ENCODE results near the gene ANTKMT.
"Not testable (repeated sequence)": the region's sequence is repeated elsewhere in the genome, so short reads cannot be mapped to it uniquely, and the experiment has no call there.

ANTKMT gene

DNA sequence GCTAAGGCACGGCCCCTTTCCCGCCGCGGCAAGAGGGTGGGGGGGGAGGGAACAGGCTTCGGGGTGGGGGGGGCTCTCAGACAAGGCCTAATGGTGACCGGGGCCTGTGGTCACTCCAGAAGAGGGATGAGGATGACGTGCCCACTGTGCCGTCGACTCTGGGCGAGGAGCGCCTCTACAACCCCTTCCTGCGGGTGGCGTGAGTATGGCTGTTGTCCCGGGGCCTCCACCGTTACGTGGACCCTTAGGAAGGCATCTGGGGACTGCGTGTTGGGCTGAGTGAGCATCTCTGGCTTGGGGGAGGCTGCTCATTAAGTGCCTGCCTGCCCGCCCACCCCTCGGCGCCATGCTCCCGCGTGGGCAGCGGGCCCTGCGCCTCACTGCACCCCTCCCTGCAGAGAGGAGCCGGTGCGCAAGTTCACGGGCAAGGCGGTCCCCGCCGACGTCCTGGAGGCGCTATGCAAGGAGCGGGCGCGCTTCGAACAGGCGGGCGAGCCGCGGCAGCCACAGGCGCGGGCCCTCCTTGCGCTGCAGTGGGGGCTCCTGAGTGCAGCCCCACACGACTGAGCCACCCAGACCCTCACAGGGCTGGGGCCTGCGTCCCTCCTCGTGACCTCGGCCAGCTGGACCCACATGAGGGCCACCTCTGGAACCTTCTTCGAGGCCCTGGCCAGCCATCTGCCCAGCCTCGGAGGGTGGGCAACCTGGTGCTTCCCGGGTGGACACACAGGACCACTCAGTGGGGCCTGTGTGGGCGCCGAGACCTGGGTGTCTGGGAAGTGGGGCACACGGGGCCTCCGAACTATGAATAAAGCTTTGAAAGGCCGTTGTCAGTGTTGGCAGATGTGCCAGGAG is 8.2 kb downstream of the ANTKMT start:
- no peak for DNase-seq

DNA sequence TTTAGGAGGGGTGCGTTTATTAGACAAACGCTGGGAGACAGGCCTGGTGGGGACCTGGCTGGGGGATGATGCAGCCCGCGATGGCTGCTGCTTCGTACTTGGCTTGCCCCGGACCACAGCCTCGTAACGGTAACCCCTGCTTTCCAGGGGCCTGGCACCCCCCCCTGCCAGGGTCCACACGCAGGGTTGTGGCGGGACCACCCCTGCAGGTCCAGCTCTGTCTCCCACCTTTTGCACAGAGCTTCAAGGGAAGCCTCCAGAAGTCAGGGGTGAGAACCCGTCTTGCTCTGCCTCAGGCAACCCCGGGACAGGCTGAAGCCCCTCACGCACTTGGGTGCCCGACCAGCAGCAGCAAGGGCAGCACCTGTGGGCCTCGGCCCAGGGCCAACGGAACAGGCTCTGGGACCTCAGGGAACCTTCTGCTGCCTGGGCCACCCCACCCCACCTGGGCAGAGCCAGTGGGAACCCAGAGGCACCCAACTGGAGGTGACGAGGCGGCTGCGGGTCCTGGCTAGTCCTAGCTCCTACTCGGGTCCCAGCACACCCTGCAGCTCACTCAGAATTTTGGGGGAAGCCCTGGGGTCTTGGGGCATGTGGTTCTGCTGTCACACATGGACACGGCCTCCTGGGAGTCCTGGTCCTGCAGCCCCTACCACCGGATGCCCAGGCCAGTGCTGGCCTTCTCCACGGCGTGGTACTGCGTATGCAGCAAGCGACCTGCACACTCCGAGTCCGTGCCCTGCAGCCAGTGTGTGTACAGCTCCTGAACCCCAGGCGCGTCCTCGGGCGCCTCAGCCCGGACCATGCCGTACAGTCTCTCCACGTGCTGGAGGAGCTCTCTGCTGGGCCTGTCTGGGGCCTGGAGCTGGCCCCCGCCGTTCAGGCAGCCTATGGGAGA is 9.1 kb downstream of the ANTKMT start:
- no peak for DNase-seq

DNA sequence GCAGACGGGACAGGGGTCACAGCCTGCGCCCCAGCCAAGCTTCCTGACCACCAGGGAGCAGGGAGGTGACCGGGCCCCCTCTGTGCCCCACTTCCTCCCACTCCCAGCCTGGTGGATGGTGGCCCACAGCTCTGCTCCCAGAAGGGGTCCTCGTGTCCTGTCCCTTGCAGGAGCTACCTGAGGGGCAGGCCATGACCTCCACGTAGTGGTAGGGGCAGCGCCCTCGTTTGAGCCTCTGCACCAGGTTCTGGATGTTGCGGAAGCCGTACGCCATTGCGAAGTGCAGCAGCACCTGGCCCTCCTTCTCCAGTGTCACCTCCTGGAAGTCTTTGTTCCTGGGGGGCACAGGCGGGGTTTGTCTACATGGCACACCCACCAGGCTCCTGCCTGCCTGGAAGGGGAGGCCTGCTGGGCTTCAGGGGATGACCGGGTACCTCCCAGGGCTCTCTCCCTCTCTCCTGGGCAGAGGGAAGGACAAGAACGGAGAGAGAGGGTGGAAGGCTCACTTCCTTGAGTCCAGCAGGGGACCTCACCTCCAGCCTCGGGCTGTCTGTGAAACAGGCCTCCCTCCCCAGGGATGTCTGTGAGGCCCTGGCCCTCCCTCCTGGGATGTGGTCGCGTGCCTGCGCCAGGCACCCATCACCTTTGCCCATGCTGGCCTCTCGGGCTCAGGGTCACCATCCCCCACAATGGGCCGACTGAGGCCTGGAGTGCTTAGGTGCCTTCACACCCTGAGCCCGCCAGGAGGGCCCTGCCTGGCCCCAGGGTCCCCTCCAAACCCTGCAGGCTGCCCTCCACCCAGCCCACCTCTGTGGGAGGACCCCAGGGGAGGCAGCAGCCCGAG is 9.9 kb downstream of the ANTKMT start:
- no peak for DNase-seq

DNA sequence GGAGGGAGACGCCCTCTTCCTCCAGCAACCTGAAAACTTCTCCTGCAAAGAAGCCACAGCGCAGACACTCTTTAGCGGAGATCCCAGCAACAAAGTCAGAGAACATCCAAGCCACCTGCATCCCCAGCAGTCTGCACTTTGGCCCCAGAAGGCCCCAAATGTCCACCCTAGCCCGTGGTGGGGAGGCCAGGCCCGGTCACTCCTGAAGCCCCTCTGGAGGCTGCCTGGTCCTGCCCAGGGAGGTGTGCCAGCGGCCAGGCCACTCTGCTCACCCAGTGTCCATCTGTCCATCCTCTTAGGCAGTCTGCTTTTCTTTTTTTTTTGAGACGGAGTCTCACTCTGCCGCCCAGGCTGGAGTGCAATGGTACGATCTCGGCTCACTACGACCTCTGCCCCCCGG is 11.4 kb downstream of the ANTKMT start:
- DNase-seq = no peak

DNA sequence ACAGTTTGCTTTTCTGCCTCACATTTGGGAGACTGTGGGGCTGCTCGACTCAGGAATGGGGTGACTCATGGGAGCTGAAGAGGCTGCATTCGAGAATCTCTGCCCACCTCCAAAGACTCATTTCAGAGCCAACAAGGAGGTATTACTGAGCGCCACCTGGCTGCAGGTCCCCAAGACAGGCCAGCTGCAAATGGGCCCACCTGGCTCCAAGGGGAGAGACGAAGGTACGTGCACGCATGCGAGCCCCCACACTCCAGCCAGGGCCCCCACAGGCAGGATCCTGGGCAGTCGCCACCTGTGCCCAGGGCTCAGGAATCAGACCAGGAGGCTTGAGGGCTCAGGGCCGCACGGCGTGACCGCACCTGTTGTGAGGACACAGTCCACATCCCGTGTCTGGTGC is 12.0 kb downstream of the ANTKMT start:
- DNase-seq = no peak

DNA sequence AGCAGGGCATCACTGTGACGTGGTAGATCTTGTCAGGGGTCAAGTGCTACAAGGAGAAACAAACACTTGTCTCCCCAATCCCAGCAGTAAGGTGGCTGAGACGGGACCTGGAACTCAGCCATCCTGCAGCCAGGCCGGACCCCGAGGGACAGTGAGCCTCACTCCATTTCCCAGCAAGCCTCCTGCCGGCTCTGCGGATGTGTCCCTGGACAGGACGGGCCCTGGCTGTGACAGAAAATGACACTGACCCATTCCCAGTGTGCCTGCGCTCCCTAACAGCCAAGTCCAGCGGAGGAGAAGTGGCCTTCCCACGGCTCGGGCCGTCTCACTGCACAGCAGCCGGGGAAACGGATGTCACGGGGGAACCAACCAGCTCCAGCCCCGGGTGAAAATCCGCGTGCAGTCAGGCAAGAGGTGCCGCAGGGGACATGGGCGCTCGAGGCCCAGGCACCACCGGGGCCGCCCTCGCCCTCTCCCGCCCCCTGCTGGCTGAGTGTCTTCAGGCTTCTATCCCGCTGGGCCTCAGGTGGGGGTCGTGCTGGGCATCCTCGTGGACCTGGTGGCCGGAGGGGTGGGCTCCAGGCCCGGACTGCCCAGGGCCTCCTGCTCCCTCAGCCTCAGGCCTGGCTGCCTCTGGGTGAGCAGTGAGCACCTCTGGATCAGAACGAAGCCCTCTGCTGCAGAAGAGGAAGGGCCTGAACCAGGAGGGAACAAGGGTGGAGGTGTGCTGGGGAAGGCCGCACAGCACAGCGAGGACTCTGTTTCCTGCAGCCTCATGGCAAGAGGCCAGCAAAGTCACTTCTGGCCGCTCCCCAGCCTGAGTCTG is 12.6 kb downstream of the ANTKMT start:
- no peak for DNase-seq

DNA sequence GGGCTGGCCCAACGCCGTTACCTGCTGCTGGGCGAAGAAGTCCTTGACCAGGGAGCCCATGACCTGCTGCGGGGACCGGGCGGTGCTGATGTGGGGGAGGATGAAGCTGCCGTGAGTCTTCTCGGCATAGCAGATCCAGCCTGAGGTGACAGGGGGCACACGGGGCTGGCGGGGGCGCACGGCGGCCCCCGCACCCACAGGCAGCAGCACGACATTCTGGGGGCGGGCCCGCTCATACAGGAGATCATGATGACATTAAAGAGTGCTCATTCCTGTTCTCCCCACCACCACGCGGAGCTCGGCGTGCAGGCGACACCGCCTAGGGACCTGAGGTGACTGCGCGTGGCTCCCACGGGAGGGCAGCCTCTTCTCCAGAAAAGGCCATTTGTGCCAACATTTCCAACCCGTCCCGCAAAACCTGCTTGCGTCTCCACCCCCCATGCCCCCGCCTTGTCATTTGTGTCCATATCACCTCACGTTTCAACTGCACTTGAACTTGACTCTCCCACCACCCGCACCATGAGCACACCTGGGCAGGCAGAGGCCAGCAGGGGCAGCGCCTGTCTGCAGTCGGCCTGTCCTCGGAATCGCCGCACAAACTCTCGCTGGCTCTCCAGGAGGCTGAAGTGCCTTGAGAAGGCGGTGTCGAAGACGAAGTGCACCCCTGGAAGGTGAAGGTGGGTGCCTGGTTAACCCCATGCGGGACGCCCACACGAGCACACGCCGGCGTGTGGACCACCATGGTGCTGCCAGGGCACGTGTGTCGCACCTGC is 13.4 kb downstream of the ANTKMT start:
- DNase-seq = no peak

DNA sequence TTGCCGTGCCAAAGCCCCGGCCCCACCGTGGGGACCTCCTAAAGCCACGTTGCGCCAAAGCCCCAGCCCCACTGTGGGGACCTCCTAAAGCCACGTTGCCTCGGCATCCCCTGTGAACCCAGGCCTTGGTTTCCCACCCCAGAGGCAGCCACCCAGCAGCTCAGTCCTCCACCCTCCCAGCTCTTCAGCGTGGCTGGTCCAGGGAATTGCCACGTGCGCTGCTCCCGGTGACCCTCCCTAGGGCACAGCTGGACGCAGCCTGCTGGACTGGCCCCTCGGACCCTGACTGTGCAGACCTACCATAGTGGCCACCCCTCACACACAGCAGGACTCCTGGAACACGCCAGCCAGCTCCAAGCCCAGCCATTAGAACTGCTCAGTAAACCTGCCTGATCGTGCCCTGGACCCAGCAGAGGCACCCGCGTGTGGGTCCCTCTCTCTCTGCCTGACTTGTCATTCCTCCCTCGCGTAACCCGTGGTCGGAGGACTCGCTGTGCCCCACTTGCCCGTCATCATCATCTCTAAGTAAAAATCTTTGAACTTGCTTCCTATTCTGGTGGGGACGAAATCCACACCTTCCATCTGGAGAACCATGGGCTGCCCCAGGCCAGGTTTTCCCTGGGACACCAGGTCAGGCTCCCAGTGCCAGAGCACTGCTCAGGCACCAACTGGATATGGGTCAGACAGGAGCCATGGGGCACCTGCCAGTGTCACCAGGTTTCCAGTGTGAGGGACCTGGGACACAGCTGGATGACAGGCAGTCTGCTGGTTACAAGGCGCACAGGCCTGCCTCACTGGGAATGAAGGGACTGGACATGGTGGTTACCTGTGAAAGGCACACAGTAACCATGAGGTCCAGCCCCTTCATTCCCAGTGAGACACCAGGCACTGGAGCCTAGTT is 14.3 kb downstream of the ANTKMT start:
- no peak for DNase-seq

DNA sequence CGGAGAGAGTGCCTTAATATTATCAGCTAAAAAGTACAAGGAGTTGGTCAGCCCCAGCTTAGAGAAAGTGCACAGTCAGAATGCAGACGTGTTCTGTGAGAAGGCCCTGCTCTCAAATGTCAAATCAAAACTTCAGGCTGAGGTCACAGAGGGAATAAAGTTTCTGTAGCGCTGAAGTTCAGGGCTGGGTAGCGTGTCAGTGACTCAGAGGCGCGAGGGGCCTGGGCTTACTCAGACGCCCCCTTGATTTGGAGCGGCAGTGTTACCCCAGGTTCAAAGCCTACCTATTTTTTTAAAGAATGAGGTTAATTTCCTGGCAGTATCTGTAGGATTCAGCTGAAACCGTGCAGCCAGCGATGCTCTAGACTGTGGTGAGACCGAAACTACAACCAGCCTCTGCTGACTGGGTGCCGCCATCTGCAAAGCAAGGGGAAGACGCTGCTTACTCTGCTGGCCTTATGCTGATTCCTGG is 15.1 kb downstream of the ANTKMT start:
- DNase-seq = no peak

DNA sequence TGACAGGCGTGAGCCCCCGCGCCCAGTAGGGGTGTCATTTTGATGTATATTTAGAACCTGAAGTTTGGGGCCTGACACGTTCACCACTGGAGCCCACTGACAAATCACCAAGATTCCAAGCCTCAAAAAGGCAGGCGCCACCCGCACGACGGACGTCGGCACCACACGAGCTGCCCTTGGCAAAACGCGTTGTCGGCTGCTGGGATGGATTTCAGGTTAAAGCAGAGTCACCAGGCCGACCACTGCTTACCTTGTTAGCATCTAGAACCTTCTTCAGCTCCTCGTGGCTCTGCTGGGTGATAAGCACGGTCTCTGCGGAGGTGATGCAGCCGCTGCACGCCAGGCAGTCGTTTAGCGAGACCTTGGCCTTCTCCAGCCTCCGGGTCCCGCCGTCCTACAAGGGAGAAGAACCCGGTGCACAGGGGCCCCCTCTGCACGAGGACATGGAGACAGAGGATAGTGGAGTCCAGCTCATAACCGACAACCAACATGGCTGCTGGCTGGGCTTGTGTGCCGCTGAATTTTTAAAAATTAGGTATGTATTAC is 16.1 kb downstream of the ANTKMT start:
- no peak for DNase-seq

DNA sequence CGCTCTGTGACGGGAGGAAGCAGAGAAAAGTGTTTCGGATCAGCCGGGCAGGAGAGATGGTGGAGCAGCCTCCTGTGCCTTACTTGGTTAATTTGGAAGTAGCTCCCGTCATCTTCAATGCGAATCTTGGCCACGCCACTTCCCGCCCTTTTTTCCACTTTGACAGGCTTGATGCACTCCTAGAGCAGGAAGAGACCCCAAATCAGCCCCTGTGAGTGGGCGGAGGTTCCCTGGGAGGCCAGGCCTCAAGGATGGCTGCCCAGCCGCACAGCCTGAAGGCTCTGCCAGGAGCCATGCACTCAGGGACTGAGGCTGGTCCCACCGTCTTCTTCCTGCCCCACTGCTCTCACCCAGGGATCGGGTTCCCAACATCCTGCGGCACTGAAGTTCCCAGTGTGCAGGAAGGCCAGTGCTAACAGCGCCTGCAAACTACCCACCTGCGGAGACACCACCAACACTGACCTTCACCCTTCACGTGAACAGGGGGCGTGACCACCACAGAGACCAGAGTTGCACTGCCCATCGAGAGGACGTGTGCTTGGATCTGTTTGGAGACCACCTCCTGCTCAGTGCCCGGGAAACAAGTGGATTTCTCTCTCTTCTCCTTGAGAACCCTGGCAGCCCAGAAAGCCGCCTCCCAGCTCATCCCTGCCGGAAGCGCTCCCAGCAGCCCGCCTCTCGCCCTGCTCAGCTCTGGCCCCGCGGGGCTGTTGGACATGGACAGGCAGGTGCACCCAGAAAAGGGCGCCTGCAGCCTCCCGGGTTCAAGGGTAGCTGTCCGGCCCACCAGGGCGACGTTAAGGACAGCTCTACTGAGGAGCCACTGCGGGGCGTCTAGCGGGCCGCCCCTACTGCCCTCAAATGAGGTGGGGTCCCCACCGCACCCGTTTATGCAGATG is 18.9 kb downstream of the ANTKMT start:
- no peak for DNase-seq

DNA sequence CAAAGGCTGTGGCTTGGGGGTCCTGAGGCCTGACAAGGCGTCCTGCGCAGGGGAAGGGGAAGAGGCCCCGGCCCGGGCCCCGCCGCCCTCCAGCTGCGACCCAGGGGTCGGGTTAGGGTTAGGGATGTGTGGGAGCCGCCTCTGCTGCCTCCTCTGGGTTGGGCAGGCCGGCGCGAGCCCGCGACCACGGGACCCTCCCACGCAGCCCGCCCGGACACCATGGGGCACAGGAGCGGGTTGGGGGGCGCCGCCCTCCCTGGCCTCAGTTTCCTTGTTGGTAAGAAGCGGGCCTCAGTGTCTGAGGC is 19.5 kb downstream of the ANTKMT start:
- no peak for DNase-seq

DNA sequence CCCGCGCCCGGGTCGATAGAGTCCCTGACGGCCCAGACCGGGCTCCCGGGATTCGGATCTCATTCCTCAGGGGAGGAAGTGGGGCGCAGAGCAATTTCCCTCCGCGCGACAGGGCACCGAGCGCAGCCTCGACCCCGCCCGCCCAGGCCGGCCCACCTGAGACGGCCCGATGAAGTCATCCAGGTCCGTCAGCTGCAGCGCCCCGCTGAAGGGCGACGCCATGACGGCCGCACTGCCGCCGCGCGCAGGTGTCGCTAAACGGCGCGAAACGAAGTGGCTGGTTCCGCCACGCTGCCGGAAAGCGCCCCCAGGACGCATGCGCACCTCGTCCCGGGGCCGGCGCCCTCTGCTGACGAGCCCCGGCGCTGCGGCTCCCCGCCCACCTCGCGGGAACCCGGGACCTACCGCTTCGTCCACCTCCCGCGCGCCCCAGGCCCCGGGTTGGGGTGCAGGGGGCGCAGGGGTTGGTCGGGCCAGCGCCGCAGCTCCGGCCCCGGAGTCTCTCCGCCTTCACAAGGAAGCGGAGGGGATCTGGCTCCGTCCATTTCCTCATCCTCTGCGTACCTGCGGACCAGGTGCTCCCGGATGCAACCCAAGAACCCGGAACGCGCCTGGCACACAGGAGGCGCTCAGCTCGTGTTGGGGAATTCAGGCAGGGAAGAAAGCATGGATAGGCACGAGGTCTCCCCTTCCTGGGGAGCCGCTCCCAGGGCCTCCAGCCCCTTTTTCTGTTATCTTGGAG is 20.0 kb downstream of the ANTKMT start, which contains the start of gene CIAO3:
Gene CIAO3 (minus strand): TSS at position 234 of the 742 bp plus-strand sequence. CDS start 12 bp downstream, at position 222.
- peak; percentile 83 for DNase-seq

DNA sequence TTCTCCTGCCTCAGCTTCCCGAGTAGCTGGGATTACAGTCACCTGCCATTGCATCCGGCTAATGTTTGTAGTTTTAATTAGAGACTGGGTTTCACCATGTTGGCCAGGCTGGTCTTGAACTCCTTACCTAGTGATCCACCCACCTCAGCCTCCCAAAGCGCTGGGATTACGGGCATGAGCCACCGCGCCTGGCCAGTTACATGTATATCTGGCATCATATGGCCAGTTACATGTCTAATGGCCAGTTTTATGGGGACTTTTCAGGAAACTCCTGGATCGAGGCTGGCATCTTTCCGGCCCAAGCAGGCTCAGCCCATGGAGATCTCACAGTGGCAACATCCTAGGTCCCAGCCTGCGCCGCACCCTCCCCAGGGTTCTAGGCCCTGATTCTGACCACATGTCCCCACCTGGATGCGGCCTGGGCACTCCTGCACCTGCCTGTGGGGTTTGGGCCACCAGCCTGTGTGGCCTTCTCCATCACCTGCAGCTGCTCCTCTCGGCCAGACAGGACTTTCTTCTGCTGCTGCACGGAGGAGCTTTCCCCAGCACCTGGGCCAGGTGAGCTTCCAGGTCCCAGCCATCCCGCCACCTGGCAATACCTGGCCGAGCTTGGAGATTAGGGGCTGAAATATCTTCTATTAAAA is 21.2 kb downstream of the ANTKMT start:
- DNase-seq = no peak

DNA sequence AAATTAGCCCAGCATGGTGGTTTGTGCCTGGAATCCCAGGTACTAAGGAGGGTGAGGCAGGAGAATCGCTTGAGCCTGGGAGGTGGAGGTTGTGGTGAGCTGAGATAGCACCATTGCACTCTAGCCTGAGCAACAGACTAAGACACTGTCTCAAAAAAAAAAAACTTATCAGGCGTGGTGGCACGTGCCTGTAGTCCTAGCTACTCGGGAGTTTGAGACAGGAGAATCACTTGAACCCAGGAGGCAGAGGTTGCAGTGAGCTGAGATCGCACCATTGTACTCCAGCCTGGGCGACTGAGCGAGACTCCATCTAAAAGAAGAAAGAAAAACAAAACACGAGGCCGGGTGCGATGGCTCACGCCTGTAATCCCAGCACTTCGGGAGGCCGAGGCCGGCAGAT is 21.9 kb downstream of the ANTKMT start:
- DNase-seq = not testable (repeated sequence)

DNA sequence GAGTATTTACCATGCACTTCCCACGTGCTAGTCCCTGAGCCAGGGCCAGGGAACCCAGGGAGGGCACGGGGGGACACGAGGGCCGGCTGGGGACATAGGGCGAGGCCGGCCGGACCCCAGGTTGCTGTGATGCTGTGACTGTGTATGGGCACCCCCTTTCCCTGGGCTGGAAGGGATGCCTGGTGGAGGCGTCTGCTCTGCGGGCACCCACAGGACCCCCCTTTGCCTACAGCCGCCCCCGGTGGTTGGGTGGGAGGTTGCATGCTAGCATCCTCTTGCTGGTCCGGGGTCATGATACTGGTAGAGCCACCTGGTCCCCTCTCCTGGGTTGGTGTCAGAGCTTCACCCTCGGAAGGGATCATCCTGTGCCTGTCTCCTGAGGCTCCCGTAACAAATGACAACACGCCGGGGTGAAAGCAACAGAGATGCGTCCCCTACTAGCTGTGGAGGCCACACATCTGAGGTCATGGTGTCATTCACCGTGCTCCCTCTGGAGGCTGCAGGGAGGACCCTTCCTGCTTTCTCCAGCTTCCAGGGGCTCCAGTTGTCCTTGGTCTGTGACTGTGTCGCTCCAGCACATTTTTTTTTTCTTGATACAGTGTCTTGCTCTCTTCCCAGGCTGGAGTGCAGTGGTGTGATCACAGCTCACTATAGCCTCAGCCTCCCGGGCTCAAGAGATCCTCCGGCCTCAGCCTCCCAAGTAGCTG is 23.0 kb downstream of the ANTKMT start:
- no peak for DNase-seq

DNA sequence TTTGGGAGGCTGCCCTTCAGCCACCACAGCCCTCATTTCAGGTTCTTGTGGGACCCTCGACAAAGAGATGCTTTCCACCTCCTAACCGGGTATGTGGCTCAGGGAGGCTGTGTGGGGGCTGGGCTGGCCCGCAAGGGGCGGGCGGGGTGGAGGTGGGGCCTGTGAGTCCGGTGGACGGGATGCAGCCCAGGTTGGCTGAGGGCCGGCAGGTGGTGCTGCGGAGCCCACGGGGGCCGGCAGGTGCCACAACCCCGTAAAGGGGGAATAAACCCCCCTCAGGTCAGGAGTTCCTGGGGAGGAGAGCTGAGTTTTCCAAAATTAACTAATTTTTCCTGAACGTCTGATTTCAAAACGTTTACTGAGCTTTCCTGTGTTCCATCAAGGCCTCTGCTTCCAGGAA is 24.8 kb downstream of the ANTKMT start:
- no peak for DNase-seq
